Measurements from ENCODE around the gene SERPINA3. TPM values are rescaled to one million over a fixed set of nuclear protein-coding genes. Genes with fewer than 3 reads are reported as not detected.

Gene SERPINA3
- total RNA-seq, 2 donors from 2014 or later = 5.7 to 11.8 TPM

DNA sequence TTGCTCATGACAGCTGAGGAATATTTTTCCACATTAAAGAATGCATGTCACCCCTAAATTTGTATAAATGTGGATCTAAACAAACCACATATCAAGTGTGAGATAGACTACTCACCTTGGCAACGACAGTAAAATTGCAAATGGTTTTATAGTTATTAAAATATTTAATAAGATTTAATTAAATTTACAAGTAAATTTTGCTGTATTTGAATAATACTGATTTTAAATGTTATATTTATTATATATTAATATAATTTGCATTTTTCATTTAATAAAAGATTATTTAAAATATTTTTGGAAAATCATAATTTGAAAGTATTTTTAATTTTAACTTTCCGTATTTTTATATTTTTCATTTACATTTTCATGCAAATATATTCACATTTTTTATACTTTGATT is 53.4 kb downstream of the SERPINA3 start:
- Histone ChIP-seq H3K27me3 (no peaks in the 10 kb centered on the region), H3K4me1 (no peaks in the 10 kb centered on the region), H3K9me3 (no peaks in the 10 kb centered on the region), H3K27ac (no peak overlapping the region), H3K36me3 (no peaks in the 10 kb centered on the region), H3K4me3 (no peak overlapping the region), H3K9ac (ENCODE audit: low read depth in 2 of 2, low read length in 2 of 2) (no peak overlapping the region)
- no peak for DNase-seq
- intact Hi-C loops (cut with DNase I) = no loop called here
- TF ChIP-seq, protein P1, sequence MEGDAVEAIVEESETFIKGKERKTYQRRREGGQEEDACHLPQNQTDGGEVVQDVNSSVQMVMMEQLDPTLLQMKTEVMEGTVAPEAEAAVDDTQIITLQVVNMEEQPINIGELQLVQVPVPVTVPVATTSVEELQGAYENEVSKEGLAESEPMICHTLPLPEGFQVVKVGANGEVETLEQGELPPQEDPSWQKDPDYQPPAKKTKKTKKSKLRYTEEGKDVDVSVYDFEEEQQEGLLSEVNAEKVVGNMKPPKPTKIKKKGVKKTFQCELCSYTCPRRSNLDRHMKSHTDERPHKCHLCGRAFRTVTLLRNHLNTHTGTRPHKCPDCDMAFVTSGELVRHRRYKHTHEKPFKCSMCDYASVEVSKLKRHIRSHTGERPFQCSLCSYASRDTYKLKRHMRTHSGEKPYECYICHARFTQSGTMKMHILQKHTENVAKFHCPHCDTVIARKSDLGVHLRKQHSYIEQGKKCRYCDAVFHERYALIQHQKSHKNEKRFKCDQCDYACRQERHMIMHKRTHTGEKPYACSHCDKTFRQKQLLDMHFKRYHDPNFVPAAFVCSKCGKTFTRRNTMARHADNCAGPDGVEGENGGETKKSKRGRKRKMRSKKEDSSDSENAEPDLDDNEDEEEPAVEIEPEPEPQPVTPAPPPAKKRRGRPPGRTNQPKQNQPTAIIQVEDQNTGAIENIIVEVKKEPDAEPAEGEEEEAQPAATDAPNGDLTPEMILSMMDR (IDR thresholded peaks at IDR 0.05) = no peak

DNA sequence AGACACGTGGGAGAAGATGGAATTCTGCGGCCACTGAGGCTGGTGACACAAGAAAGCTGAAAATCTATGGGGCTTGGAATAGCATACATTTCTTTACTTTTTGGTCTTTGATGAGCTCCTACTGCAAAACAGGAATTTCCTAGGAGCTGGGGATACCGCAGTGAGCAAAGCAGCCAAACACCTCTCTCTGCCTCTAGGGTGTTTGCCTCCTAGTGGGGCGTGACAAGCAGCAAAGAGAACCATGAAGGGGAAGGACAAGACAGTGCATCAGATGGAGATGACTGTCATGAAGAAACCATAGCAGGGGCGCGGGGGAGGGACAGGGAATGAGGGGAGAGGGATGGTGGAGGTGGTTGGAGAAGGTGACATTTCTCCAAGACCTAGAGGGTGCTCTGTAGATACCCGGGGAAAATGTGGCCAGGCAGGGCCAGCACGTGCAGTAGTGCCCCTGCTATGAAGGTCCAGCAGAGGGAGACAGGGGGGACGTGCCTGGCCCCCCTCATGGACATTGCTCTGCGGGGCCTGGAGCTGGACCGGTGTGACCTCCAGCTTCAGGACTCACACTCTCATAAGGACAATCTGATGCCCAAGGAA is 58.6 kb downstream of the SERPINA3 start:
- Histone ChIP-seq H3K4me3 (no peak overlapping the region), H3K4me1 (no peaks in the 10 kb centered on the region), H3K27me3 (no peaks in the 10 kb centered on the region), H3K9me3 (no peaks in the 10 kb centered on the region), H3K9ac (ENCODE audit: low read depth in 2 of 2, low read length in 2 of 2) (no peak overlapping the region), H3K27ac (no peak overlapping the region), H3K36me3 (no peaks in the 10 kb centered on the region)
- no peak for DNase-seq
- TF ChIP-seq, protein P1 (IDR thresholded peaks at IDR 0.05) = no peak
- intact Hi-C loops (cut with DNase I) = no loop called here

DNA sequence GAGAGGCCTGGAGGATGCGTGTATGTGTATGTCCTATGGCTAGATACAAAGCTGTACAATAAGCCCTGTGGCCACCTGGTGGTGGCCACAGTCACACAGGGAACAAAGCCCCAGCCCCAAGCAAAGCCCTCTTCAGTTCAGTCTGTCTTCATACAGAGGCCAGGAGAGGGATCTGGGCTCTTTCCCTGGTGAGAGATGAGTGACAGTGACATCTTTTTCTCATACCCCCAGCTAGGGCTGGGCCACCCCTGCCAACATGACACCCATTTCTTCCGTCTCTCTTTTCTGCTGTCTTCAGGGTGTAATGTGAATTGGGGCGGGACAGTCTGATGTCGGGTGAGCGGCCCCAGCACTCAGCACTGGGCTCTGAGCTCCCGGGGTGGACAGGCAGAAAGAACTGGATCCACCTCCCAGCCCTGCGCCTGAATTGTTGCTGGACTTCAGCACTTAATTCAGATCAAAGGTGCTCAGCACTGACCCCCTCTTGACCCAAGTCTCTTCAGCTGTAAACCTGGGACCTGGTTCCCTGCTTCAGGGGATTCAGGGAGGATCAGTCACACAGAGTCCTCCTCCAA is 59.8 kb downstream of the SERPINA3 start:
- TF ChIP-seq, protein P1 (IDR thresholded peaks at IDR 0.05) = no peak
- DNase-seq = no peak
- H3K27me3 ChIP-seq = no peaks in the 10 kb centered on the region
- intact Hi-C loops (cut with DNase I) = no loop called here
- H3K36me3 ChIP-seq = no peaks in the 10 kb centered on the region
- no peak overlapping the region for H3K27ac ChIP-seq
- no peak overlapping the region for H3K4me3 ChIP-seq
- no peaks in the 10 kb centered on the region for H3K9me3 ChIP-seq
- H3K4me1 ChIP-seq = no peaks in the 10 kb centered on the region
- H3K9ac ChIP-seq (ENCODE audit: low read depth in 2 of 2, low read length in 2 of 2) = no peak overlapping the region

DNA sequence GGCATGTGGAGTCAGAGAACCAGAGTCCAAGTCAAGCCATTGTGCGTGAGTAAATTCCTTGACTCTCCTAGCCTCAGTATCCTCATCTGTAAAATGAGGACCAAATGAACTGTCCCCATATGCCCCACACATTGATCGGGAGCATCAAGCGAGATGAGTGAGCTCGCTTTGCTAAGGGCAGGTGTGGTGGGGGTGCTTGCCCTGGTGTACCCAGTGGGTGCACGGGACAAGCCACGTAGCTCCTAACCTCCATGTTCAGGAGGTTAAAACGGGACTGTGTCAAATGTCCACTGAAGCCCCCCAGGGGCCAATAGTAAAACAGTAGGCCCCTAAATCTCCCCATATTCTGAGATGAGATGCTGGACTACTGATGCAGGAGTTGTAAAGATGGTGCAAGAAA is 60.9 kb downstream of the SERPINA3 start:
- Histone ChIP-seq H3K27ac (no peak overlapping the region), H3K4me3 (no peak overlapping the region), H3K36me3 (no peaks in the 10 kb centered on the region), H3K9me3 (no peaks in the 10 kb centered on the region), H3K9ac (ENCODE audit: low read depth in 2 of 2, low read length in 2 of 2) (no peak overlapping the region), H3K27me3 (no peaks in the 10 kb centered on the region), H3K4me1 (no peaks in the 10 kb centered on the region)
- DNase-seq = no peak
- TF ChIP-seq, protein P1 (IDR thresholded peaks at IDR 0.05) = no peak
- intact Hi-C loops (cut with DNase I) = no loop called here

Other genes starting within 250 kb of the SERPINA3 start
- gene SERPINA2, start 245.7 kb upstream of the SERPINA3 start, total RNA-seq = not detected
- 100 to 1,000 TPM; 153 to 278 TPM for gene SERPINA1, start 223.8 kb upstream of the SERPINA3 start, total RNA-seq
- not detected for gene SERPINA11, start 159.6 kb upstream of the SERPINA3 start, total RNA-seq
- gene SERPINA9, start 136.2 kb upstream of the SERPINA3 start, total RNA-seq = not detected
- gene SERPINA12, start 102.9 kb upstream of the SERPINA3 start, total RNA-seq = not detected
- gene SERPINA4, start 50.9 kb upstream of the SERPINA3 start, total RNA-seq = under 1 TPM in 1 of 2 donors, not detected in 1; 0.37 TPM
- gene SERPINA5, start 31.0 kb upstream of the SERPINA3 start, total RNA-seq = 1 to 10 TPM in 1 of 2 donors, under 1 TPM in 1; 0.61 to 2.9 TPM
- gene GSC, start 157.7 kb downstream of the SERPINA3 start, total RNA-seq = not detected

All from colonic mucosa (tissue), 4 donors.